NCI-H460 (cell line): Measurements from ENCODE around the gene PARP14. TPM values are rescaled to one million over a fixed set of nuclear protein-coding genes. Genes with fewer than 3 reads are reported as not detected.
A peak's percentile ranks its signal among the peaks of the same experiment; 100 is the strongest.

Experiments used
- DNase-seq: peaks from one replicate; pipeline ENCODE4 v3.0.0-alpha.2; 2016; ENCODE audit warnings: low read depth; ENCODE audit errors: extremely low read depth
- total RNA-seq: library from RNA; depleted of rRNA; stranded (reverse); fragments of >200 nt; shearing (Covaris generic); gene quantifications from 2 replicates; pipeline ENCODE4 v1.2.3, GENCODE V29; 2014; rRNA removed

The PARP14 gene
- total RNA-seq, 1 experiment from 2014 or later, result 28.6 TPM

DNA sequence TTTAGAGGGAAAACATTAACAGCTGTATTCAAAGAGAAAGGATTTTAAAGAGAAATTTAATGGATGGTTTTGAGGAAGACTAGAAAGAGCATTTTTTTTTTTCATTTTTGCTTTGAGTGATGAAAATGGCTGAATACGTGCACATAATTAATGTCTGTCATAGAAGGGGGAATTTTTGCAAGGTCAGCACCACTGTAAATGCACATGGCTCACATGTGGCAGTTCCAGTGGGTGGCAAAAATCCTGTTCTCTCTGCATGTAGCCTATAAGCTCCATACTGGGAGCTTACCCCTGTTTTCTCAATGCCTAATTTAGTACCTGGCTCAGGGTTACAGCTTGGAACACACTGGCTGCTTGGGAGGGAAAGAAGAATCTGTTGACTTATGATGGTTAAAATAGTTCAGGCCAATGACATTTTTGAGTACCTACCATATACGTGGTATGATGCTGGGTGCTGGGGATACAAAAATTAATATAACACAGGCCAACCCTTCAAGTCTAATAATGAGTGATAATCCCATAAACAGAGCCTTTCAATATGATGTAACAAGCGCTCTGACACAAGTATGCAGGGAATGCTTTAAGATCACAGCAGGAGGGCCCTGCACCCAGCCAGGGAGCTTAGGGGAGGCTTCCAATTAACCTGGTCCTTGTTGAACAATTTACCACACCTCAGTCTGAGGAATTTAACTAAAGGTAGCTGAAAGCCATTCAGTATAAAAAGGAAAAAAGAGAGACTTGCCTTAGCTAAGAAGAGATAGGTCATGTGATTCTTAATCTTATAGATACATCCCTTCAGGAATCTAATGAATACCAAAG is 80.0 kb downstream of the PARP14 start:
- DNase-seq, result no peak

DNA sequence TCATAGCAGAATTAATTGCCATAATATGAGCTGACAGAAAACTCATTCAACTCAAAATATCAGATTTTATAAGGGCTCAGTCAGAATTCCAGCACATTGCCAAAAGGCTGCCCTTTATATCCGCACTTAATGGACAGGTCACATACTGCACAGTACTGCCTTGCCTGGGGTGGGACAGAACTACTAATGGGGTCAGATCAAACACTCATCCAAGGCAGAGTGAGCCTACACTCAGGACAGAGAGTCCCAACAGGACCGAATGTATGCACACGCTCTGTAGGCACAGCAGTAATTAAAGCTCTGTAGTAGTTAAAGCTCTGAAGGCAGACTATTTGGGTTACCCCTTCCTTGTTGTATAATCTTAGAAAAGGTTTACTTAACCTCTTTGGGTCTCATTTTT is 85.8 kb downstream of the PARP14 start:
- no peak for DNase-seq

DNA sequence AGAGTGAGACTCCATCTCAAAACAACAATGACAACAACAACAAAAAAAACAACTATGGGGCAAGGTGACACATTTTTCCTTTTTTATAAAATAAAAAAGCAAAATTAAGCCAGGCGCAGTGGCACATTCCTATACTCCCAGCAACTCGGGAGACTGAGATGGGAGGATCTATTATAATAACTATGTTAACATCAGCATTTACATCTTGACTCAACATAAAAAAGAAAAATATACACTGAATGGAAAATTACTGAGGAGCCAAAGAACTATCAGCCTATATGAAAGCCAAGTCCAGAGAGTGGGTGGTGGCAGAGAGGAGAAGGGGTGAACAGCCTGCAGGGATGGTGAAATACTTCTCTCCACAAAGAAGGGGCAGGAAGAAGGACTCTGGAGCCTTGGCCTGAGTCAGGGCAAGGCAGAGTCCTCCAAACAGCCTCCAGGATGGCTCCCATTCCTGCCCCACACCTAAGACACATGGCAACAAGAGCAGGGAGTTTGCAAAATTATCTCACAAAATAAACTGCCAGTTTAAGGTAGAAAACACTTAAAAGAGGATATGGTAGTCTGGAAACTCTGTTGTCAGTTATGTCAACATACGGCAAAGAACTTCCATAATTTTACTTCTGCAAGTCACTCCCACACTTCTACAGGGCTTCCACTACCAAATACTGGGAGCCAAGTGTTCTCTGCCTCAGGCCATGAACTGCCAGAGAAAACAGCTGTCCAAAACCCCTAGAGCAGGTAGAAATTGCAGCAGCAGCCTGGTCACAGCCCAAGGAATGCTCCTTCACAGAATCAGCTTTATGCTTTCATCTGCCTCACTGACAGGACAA is 87.1 kb downstream of the PARP14 start:
- no peak for DNase-seq

DNA sequence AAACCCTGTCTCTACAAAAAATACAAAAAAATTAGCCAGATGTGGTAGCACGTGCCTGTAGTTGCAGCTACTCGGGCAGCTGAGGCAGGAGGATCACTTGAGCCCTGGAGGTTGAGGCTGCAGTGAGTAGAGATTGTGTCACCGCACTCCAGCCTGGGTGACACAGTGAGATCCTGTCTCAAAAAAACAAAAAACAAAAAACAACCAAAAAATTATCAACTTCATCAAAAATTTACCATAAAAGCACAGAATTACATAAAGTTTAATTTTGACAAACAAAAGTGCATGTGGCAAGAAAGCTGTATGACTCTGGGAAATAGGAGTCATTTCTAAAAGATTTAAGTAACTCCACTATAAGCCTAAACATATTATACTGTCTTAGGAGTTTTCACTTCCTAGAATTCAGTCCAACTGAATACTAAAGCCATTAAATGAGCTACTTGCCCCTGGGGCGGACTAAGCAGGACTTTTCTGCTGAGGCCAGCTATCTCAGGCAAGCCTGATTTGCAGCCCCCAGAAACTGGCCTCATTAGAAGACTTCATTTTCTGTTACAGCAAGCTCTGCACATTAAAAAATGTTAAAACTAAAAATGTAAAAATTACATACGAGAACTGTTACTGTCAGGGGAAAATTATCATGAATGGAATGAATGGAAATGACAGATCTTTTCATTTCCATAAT is 90.0 kb downstream of the PARP14 start:
- DNase-seq, result no peak

DNA sequence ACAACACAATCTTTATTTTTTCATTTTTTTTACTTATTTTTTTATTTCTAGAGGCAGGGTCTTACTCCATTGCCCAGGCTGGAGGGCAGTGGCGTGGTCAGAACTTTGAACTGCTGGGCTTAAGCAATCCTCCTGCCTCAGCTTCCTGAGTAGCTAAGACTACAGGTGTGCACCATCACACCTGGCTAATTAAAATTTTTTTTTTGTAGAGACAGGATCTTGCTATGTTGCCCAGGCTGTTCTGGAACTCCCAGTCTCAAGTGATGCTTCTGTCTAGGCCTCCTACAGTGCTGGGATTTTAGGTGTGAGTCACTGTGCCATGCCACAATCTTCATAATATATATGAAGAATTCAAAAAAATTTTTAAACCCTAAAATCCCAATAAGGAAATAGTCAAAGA is 92.2 kb downstream of the PARP14 start:
- no peak for DNase-seq

DNA sequence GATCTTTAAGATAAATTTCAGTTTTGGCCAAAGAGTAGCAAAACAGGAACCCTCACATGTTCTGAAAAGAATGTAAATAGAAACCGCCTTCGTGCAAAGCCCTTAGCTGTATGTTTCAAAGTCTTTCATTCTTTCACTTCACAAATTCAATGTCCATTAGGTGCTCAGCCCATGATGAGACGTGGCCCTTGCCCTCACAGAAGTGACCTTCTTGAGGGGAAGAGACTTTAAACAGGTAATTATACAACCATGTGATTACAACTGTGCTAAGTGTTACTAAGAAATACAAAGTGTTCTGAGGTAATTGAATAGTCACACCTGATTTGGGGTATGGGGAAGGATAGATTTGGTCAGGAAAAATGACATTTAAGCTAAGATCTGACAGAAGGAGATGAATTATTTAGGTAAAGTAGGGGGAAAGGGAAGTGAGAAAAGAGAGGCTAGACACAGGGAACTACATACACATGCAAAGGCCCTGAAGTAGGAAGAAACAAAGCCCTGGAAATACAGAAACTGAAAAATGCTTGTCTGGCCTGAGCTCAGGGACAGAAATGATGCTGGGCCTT is 93.4 kb downstream of the PARP14 start:
- no peak for DNase-seq

DNA sequence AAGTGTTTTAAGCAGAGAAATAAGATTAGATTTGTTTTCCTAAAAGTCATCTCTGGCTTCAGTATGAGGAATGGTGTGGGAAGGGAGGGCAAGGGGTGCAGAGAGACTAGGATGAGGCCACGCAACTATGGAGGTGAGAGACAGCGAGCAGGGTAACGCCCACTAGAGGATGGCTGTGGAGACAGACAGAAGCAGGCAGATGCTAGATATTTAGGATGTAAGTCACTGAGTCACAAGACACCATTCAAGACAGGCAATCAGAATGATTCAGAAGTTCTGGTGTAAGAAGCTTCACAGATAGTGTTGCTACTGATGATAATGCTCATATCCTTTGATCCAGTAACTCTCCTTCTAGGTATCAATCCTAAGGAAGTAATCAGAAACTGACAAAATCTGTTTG is 93.9 kb downstream of the PARP14 start:
- peak; percentile 51 for DNase-seq

DNA sequence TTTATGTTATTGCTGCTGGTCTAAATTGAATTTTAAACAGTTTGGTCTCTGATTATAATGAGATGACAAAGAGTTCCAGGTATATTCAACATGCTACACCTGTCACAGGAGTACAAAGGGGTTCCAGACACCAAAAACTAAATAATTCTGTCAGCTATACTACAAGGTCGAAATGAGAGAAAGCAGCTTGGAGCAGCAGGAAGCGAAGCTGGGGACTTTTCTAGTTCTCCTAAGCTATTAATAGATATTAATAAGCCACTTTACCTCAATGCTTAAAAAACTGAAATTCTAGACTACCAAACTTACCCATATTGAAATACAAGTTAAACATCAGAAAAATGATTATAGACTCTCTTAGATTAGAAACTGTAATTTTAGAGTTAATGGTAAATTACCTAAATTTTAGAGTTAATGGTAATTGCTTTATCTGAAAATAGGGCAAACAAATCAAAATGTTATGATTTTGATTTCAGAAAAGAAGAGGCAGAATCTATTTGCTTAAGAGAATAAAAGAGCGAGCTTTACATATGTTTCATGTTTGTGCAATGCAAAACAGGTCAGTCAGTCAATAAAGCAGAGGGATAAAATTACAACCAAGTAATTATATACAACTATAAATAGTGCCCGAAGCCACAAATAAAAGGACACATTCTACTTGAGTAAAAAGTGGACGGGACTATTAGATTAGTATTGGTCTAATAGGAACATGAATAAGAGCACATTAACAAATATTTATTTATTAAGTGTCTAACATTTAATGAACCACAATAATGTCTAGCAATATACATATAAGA is 96.2 kb downstream of the PARP14 start:
- no peak for DNase-seq

DNA sequence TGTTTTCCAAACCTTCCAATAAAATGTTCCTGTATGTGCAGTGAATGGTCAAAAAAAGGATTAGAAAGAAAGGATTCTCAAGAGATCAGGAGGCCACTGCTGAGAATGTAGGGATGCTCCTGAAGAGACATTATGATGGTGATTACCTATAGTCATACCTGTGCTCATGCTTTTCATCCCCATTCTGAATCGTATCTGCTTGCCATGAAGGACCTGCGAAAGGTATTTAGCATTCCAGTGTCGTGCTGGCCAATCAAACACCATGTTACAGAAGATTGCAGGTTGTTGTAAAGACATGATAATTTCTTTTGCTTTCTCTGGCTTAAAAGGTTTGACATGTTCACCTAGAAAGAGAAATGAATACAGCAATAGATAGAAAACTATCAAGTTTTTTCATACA is 96.9 kb downstream of the PARP14 start:
- no peak for DNase-seq

Other genes with a start within 250 kb of the PARP14 start
- gene KPNA1, start 165.9 kb upstream of the PARP14 start, total RNA-seq, result 26.5 and 28.9 TPM in 2 replicates
- gene PARP9, start 116.5 kb upstream of the PARP14 start, total RNA-seq, result 6.8 and 8.8 TPM in 2 replicates
- gene DTX3L, start 116.5 kb upstream of the PARP14 start, total RNA-seq, result 12.8 TPM in 2 replicates
- not detected in 2 replicates for gene PARP15, start 103.2 kb upstream of the PARP14 start, total RNA-seq
- gene HSPBAP1, start 113.0 kb downstream of the PARP14 start, total RNA-seq, result 5.1 and 5.8 TPM in 2 replicates
- gene SLC49A4, start 114.2 kb downstream of the PARP14 start, total RNA-seq, result 11.7 and 12.6 TPM in 2 replicates